UCSD-AML1 (cell line): ENCODE measurements around the gene TUFT1.

Experiments used
- DNase-seq: peaks from one replicate; lab custom pipeline; 2025; ENCODE audit not compliant: unreplicated experiment; lab: John Stamatoyannopoulos, UW

TUFT1 gene, protein sequence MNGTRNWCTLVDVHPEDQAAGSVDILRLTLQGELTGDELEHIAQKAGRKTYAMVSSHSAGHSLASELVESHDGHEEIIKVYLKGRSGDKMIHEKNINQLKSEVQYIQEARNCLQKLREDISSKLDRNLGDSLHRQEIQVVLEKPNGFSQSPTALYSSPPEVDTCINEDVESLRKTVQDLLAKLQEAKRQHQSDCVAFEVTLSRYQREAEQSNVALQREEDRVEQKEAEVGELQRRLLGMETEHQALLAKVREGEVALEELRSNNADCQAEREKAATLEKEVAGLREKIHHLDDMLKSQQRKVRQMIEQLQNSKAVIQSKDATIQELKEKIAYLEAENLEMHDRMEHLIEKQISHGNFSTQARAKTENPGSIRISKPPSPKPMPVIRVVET

DNA sequence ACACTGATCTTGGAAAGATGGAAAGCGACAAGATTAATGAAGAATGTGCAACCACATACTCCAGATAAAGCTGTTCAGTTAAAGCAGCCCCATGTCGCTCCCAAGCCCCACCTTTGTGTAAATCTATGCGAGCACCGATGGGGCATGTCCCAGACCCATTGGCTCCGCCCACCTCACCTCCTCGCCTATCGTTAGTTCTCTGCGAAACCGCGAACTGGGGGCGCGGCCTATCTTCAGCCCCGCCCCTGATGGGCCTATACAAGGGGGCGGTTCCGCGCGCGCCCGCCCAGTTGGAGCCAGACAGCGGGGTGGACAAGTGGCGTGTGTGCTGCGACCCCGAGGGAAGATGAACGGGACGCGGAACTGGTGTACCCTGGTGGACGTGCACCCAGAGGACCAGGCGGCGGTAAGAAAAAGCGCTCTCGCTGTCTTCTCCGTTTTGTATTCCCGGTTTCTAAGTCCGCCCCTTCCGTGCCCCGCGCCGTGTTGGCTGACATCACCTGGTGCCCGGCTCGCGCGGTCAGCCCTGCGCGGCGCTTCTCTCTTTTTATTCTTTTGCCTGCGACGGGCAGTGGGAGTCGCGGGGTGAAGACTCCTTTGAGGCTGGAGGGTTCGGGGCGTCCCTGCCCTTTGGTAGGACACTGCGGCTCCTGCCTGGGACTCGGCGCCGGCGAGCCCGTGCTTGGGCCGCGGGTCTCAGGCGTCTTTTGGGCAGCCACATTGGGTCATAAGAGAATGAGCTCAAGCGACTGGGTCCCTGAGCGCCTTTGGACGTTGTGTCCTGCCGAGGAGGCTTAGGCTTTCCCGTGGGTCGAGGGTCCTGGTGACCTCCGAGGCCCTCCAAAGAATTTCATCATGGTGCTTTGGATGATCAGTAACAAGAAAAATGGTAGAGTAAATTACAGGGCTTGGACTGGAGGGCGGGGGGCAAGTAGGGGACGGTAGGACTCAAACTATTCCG, at the start of gene TUFT1:
Gene TUFT1 (plus strand): TSS at position 289 of the 961 bp plus-strand sequence. CDS start 58 bp downstream, at position 347.
- peak; percentile 87 for DNase-seq

- DNase-seq, result no peak
These were observed 48.5 kb upstream of the TUFT1 start for GRCh38 chr1:151491641-151492040.

- DNase-seq, result no peak
These were observed 48.0 kb upstream of the TUFT1 start for GRCh38 chr1:151492120-151492519.

DNA sequence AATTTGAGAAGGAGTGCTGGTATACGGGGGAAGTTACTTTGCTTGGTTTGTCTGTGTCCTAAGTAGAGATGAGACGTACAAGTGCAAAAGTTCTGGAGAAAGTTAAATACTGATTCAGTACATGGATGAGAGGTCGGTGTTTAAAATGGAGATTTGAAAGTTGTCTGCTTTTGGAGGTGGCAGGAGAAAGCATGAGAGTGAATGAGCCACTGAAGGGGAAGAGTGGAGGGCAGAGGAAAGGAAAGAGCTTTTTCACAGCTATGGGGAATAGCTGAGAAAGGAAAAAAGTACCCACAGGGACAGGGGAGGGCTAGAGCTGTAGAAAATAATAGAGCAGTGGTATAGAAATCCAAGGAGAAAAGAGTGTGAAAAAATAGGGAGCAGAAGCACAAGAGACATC, 47.1 kb upstream of the TUFT1 start:
- no peak for DNase-seq

DNA sequence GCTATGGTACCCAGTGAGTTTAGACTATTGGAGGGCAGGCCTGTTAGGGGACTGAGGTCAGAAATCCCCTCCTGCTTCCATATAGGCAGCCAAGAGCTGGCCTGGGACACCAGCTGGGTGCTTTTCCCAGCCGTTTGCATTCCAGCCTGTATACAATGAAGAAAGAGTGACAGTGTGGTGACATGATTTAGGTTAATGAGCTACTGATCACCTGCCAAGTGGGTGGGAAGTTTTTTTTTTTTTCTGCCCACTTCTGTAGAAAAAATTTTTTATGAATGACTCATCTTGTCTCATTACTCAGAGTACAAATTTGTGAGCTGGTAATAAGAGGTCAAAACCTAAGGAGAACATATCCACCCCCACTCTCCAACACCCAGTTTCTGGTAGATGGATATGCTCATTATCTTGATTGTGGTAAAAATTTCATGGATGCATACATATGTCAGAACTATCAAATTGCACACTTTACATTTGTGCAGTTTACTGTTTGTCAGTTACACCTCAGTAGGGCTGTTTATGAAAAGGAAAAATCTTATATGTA, 45.3 kb upstream of the TUFT1 start:
- no peak for DNase-seq

DNA sequence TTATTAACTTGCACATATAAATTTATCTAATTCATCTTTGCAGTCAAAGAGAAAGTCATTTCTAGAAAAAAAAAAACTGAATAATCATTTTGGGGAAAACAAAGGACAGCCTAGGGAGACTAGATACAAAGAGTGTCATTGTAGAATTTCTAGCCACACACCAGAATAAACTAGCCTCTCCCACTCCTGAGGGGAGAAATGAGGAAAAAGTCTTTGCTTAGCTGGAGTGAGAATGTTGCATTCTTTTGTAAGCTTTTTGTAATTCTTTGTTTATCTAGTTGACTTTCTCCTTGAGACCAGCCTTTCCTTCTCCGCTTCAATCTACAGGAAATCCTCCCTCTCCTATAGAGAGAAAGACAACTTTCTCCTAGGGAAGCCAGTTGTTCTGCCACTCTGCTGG, 44.8 kb upstream of the TUFT1 start:
- no peak for DNase-seq

DNA sequence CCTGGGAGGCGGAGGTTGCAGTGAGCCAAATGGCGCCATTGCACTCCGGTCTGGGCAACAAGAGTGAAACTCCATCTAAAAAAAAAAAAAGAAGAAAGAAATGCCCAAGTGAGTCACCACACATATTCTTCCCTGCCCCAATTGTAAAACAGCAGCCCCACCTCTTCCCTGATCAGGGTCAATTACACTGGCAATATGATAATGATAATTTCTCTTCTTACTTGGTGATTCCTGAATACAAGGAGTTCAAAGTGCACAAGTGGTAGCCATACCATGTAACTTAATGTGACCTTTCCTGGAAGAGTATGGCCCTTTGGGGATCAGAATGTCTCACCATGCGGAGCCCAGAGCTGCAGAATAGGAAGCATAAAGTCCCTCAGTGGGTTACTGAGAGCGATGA, 40.7 kb upstream of the TUFT1 start:
- no peak for DNase-seq

GRCh38 chr1:151499930-151500329, 40.2 kb upstream of the TUFT1 start:
- no peak for DNase-seq

DNA sequence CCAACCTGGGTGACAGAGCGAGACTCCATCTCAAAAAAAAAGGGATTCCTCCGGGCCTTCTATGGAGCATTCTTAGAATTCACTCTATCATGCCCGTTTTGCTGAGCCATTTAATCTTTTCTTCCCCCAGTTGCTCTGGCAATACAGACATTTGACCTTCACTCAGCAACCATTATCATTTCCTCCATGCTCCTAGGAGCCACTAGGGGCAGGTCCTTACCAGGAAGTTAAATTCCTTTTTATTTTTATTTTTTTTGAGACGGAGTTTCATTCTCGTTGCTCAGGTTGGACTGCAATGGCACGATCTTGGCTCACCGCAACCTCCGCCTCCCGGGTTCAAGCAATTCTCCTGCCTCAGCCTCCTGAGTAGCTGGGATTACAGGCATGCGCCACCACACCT, 38.6 kb upstream of the TUFT1 start:
- no peak for DNase-seq

- DNase-seq, result no peak
These were observed 37.9 kb upstream of the TUFT1 start for GRCh38 chr1:151502035-151502700.

DNA sequence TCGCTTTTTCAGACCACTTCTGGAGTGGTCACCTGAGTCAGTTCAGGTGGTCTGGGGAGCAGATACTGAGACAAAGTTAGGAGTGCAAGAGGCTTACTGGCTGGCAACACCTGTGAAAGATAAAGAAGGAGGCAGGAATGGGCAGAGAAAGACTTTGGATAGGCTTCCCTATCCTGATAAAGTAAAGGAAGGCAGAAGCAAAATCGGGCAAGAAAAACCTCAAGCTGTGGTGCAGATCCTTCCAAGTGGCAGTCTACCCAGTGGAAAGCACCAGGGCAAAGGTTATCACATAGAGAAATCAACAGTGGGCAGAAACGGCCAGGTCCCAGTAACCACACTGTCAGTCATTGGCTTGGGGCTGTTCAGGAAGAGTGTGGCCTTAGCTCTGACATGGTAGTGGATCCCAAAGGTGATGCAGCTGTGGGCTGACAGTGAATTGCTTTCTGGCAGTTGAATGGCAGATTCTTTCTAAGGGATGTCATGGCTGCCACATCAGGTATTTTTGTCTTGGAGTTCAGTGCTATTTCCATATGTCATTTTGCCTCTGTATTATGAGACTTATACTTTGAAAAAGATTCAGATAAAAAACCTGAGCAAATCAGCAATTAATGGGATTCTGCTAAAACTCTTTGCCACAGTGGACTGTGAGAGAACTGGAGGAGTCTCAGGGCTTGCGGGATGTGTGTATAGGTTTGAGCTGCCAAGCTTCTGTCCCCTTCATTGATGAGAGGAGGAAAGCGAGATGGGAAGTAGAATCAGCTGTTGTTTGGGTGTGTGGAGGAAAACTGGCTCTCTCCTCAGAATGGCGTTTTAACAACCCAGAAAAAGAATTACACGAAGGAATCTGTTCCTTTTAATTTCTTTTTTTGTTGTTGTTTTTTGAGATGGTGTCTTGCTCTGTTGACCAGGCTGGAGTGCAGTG, 37.0 kb upstream of the TUFT1 start:
- DNase-seq, result no peak

DNA sequence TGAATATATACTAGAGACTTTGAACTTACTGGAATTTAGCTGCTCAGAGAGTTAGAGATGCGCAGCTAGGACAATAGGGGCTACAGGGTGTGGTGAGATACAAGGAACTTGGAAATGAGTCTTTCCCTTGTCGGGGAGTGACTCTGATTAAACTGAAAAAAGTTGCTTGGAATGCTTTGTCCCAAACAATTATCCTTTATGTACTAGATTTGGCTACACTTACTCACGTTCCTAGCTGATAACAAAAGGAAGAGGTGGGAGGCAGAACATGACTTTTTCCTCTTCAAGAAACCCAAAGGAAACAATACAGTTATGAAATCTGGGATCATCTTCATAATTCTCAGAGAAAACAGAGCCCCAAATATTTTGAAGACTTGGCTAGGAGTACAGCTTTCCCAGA, 35.9 kb upstream of the TUFT1 start:
- no peak for DNase-seq

DNA sequence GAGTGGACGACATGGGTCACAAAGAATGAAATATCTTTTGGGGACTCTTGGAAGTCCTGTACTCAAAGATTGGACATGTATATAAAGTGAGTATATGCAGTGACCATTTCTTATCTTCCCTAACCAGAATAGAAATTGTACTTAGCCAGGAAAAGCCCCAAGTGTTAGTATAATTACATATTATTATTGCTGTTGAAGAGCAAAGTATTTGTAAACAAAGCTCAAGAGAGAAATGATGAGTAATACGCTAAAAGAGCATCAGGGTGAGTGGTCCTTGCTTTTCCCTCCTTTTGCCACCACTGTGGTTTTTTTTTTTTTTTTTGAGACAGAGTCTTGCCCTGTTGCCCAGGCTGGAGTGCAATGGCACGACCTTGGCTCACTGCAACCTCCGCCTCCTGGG, 35.4 kb upstream of the TUFT1 start:
- DNase-seq, result no peak

- DNase-seq, result no peak
These were observed 31.3 kb upstream of the TUFT1 start for GRCh38 chr1:151508833-151509232.

DNA sequence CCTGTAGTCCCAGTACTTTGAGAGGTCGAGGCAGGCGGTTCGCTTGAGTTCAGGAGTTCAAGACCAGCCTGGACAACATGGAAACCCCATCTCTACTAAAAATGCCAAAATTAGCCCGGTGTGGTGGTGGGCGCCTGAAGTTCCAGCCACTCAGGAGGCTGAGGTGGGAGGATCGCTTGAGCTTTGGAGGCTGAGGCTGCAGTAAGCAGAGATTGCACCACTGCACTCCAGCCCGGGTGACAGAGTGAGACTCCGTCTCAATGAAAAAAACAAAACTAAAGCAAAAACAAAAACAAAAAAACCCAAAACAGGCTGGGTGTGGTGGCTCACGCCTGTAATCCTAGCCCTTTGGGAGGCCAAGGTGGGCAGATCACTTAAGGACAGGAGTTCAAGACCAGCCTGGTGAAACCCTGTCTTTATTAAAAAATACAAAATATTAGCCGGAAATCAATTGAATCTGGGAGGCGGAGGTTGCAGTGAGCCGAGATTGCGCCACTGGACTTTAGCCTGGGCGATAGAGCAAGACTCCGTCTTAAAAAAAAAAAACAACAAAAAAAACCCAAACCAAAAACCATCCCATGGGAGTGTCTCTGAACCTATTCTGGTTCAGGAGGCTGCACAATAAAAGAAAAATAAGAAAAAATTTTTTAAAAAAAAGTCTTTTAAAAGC, 30.6 kb upstream of the TUFT1 start:
- no peak for DNase-seq

GRCh38 chr1:151510020-151510405, 30.1 kb upstream of the TUFT1 start:
- DNase-seq, result no peak

- no peak for DNase-seq
These were observed 29.5 kb upstream of the TUFT1 start for GRCh38 chr1:151510614-151510956.

DNA sequence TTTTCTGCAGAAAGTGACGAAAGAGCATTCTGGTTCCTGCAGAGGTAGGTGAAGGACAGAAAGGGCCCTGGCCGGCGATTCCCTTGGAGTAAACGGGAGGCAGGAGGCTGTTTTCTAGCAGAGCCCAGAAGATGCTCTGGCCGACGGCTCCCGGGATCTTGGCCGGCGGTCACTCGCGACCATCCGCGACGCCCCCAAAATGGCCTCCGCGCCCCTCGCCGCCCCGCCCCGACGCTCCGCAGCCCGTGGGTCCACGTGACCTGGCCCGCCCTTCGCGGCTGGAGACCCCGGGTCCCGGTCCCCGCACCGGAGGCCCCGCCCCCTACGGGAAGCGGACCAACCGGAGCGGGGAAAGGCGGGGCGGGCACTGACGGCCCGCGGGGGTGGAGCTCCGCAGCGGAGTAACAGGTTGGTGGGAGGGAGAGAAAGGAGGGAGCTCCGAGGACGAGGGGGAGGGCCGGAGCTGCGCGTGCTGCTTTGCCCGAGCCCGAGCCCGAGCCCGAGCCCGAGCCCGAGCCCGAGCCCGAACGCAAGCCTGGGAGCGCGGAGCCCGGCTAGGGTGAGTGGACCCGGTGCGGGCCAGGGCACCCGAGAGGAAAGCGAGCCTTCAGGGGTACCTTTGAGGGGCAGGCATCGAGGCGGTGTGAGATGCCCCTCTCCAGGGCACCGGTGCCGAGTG, 29.0 kb upstream of the TUFT1 start, which contains the start of gene CGN:
Gene CGN (plus strand): TSS at position 431 of the 679 bp plus-strand sequence. CDS start 7,133 bp downstream, outside the sequence.
- DNase-seq, result peak; percentile 80

GRCh38 chr1:151511636-151512215, 28.4 kb upstream of the TUFT1 start:
- DNase-seq, result peak; percentile 43
